GM21390 (cell line): ENCODE measurements around the gene OXSR1.

ENCODE experiments used
- ATAC-seq: cut with Tn5 transposase; IDR thresholded peaks from one replicate; pipeline ENCODE4 v1.9.1; 2021; ENCODE audit not compliant: unreplicated experiment

The OXSR1 gene

DNA sequence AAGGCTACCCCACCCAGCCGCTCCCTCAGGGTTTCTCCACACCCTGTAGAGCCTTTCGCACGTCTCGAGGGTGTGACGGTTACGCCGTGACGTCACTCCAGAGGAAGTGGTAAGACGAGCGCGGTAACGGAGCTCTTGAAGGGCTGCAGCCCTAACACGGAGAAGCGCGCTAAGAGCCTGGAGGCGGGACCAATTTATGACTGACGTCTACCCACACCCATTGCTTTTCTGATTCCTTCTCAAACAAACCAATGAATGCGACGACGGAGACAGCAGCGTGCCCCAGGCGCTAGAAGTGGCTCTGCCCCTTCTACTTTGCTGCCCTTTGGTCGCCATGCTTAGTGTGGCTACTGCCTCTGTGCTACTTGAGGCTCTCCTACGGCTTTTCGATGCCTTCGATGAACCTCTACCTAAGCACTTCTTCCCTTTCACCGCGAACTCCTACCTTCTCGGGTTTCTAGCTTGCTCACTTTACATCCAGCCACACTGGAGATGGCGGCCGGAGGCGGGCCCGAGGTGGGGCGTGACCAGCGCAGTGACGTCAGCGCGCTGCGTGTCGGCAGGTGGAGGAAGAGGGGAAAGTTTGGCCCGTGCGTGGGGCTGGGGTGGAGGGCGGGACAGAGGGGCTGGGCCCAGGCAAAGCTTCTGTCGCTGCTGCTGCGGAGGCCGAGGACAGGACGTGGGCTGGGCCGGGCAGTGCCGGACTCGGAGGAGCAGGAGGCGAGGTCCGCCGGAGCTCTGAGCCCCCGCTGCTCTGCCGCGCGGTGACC lies at the start of gene OXSR1:
Gene OXSR1 (plus strand): TSS at position 586 of the 770 bp plus-strand sequence. CDS start 340 bp downstream, outside the sequence.
- ATAC-seq: peak; percentile 88

DNA sequence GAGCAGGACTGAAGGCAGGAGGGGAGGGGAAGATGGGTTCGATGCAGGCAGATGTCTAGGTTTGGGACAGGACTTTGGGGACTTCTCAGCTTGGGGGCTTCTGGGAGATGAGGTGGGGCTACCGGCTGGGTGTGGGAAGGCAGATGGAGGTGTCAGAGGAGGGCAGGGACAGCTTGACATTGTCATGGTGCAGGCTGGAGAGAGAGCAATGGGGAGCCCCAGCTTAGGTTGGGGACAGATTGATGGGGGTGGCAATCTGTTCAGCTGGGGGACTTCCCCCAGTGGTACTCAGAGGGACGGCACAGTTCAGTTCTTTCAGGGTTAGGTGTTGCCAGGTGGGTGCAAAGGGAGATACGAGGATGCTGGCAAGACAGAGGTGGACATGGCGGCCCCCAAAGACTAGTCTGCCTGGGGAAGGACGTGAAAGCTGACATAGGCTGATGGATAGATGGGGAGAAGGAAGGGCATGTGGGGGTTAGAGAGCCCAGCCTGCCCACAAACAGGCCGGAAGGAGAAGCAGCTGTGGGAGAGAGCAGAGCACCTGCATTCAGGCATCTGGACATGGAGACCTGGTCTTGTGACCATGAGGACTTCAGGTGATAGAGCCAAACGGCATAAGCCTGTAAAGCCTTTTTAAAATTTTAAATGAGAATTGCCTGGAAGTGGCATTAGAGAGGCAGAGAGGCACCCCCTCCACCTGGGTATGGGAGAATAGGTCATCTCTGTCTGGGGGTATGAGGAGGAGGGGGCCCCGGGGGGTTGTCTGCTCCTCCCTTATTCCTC lies 49.5 kb upstream of the OXSR1 start:
- no peak for ATAC-seq

DNA sequence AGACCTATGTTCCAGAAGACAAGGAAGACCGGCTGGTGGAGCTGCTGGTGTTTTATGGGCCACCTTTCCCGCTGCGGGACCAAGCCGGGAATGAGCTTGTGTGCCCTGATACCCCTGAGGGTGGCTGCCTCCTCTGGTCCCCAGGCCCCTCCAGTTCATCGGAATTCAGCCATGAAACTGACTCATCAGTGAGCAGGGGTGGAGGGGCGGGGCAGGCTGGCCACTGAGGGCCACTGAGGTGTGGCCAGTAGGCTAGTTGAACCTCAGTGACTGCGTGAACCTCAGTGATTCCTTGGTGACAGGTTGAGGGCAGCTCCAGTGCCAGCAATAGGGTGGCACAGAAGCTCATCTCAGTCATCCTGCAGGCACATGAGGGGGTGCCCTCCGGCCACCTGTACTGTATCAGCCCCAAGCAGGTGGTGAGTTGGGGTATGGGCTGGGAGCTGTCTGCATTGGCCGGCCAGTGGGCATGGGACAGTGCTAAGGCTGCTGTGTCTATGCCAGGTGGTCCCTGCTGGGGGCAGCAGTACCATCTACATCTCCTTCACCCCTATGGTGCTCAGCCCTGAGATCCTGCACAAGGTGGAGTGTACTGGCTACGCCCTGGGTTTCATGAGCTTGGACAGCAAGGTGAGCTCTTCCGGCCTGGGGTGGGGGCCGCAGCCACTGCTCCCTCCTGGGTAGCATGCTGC lies 48.7 kb upstream of the OXSR1 start:
- ATAC-seq: no peak

DNA sequence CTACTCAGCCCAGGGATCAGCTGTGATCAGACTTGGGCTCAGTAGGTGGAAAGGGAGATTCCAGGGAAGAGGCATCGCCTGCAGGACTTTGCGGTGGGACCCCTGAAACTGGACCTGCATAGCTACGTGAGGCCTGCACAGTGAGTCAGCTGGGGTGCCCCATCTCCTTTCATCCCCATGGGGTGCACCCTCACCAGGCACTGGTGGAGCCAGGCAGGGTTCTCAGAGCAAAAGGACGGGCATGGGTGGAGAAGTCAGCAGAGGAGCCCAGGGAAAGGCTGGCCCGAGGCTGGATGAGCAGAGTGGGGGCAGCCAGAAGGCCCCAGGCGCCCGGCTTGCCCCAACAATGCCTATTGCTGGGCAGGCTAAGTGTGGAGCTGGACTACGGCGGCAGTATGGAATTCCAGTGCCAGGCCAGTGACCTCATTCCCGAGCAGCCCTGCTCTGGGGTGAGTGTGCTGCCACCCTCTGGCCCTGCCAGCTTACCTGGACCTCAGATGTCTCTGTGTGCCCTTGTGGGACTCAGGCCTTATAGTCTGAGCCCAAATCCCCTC lies 48.1 kb upstream of the OXSR1 start:
- no peak for ATAC-seq

DNA sequence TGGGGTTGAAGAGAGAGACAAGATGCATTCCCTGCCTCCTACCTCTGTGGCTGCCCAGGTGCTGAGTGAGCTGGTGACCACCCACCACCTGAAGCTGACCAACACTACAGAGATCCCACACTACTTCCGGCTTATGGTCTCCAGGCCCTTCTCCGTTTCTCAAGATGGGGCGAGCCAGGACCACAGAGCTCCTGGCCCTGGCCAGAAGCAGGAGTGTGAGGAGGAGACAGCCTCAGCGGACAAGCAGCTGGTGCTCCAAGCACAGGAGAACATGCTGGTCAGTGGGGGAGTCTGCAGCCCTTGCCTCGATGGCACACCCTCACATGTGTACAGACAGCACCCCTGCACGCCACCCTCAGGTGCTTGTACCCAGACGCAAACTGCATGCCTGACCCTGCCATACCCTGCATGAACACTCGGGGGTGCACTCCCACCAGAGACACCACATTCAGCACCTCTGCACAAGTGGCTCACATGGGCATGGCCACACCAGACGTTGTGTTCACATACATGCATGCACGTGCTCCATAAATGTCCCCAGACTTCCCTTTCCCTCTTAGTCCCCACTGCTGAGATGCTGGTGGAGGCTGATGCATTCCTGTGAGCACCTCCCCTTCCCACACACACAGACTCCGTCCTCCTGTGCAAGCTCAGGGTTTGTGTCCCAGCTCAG lies 47.5 kb upstream of the OXSR1 start:
- ATAC-seq: peak; percentile 83

DNA sequence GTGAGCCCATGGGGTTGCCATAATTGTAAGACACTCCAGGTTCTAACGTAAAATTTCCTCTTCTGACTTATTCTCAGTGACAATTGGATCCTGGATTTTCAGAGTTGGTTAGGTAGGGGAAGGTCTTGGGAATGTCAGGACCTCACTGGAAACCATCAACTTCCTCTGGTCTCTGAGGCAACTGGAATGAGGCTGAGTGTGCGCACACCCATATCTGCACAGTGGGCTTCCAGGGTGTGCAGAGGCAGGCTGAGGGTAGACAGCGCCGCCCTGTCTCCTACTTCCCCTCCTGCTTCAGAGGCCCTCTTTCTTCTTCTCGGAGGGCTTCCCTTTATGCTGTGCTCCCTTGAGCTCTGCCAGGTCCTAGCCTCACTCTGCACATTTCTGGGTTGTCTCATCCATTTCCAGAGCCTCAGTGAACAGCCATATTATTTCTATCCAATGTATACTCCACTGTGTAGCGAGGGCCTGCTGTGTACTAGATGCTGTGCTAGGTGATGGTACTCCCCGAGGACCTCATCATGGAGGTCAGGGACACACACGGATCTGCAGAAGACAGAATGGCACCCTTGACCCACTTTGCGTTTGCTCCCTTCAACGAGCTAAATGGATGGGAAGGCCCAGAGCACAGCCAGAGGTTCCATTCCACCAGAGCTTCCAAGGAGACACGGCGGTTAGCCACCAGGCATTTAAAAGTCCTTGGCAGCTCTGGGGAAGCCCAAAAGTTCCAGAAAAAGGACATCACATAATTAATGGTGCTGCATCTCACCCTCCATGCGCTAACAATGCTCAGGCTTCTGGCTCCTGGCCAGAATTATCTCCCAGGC lies 46.7 kb upstream of the OXSR1 start:
- no peak for ATAC-seq

DNA sequence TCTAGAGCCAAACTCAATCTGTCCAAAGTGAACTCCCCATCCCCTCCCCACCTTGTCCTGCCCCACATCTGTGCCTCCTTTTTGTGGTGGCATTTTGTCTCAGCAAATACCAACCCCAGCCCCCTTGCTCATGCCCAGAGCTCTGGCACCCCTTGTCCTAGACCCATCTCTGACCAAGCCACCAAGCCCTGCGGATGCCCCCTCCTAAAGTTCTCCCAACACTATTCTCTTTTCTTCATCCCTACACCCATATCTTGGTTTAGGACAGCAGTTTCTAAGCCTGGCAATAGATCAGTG lies 46.1 kb upstream of the OXSR1 start:
- ATAC-seq: no peak

DNA sequence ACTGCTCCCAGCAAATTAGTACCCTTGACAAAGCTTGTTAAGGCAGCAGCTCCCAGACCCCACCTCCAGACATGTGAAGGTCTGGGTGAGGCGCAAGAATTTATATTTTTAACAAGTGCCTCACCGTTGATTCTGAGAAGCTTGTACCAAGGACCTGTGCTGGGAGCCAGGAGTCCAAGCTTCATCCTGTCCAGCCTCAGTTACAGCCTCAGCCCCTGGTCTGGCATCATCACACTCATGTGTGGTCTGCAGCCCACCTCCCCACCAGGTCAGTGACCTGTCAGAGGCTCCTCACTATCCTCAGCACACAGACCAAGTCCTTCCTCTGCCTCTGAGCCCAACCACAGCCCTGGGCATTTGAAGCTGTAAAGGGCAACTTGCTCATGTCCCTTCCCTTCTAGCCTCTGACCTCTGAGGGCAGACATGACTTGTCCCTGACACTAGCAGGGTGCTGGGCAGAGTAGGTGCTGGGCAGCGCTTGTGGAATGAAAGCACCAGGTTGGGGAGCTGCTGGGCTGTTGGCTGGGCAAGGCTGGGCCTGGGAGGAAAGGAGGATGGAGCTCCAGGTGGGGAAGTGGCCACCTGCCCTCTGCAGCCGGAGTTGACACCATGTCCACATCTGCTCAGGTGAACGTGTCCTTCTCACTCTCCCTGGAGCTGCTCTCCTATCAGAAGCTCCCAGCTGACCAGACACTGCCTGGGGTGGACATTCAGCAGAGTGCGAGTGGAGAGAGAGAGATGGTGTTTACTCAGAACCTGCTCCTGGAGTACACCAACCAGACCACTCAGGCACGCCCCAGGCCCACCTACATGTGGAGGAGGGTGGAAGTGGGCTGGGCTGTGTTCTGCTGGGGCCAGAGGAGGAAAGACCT lies 45.3 kb upstream of the OXSR1 start:
- ATAC-seq: no peak

DNA sequence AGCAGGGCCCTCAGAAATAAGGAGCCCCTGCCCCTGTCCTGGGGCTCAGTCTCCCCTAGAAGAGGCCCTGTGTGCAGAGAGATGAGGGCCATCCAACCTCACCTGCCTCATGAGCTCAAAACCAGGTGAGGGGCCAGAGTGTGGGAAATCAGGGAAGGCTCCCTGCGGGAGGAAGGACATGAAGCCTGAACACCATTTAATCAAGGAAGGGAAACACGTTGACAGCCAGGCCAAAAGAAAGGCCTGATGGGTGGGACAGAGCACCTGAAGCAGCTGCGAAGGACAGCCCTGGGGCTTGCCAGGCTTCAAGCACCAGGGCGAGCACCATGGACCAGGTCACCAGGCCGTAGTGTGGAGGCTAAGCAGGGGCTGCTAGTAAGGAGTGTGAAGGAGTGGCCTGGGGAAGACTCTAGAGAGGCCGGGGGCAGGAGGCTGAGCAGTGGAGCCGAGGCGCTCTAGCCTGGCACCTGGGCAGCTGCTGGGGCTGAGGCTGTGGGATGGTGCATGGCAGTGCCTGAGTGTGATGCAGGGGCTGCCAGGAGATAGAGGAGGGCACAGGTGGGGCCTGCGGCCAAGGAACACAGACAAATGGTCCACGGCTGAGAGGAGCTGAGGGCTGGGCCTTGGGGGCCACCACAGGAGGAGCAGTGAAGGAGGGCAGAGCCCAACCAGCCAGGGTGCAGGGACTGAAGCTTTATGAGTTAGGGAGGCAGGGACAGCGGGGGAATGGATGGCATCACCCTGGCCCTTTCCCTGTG lies 44.5 kb upstream of the OXSR1 start:
- no peak for ATAC-seq

DNA sequence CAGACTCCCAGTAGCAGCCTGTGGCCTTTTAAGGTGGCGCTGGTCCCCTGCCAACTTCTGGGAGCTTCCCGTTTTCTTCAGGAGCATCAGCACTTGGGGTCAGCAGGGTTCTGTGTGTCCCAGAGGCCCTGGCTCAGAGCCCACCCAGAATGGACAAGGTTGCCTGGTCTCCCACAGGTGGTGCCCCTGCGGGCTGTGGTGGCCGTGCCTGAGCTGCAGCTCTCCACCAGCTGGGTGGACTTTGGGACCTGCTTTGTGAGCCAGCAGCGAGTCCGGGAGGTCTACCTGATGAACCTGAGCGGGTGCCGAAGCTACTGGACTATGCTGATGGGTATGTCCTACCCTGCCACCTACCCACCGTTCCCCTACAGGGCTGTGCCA lies 43.9 kb upstream of the OXSR1 start:
- ATAC-seq: no peak

DNA sequence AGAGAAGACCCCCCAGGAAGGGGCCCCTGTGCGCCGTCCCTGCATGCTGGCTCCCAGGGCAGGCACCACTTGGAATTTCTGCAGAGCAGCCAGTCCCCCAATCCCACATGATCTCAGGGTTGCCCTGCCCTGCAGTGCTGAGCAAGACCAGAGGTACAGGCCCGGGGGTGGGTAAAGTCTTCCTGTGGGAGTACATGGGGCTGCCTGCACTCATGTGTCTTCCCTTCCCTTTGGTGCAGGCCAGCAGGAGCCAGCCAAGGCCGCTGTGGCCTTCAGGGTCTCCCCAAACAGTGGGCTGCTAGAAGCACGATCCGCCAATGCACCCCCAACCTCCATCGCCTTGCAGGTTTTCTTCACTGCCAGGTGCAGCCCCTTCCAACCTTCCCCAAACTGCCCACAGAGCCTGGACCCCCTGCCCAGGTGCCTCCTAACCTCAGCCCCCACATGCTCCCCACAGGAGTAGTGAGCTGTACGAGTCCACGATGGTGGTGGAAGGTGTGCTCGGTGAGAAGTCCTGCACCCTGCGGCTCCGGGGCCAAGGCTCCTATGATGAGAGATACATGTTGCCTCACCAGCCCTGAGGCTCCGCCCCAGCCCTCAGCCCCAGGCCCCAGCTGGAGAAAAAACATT lies 43.4 kb upstream of the OXSR1 start:
- no peak for ATAC-seq

DNA sequence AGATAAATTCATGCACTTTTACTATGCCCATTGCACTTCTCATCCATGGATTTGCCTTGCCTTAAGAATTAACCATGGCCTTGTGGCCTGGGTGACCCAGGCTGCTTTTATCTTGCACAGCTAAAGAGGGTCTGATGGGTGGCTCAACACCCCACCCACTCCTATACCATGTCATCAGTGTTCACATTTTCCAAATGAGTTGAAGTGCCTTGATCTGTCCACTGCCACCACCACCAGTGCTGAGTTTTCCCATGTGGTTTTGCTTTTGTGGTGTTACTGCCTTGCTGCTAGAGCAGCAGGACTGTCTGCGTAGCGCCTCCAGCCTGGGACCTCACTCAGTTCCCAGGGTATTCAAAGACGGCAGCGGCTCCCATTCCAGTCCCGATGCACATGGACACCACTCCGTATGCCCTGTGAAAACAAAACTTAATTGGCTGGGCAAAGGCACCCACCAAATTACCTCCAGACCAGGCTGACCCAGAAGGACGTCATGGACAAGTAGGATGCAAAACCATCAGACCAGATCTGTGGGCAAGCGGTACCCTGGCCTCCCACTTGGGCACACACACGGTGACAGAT lies 42.5 kb upstream of the OXSR1 start:
- no peak for ATAC-seq

DNA sequence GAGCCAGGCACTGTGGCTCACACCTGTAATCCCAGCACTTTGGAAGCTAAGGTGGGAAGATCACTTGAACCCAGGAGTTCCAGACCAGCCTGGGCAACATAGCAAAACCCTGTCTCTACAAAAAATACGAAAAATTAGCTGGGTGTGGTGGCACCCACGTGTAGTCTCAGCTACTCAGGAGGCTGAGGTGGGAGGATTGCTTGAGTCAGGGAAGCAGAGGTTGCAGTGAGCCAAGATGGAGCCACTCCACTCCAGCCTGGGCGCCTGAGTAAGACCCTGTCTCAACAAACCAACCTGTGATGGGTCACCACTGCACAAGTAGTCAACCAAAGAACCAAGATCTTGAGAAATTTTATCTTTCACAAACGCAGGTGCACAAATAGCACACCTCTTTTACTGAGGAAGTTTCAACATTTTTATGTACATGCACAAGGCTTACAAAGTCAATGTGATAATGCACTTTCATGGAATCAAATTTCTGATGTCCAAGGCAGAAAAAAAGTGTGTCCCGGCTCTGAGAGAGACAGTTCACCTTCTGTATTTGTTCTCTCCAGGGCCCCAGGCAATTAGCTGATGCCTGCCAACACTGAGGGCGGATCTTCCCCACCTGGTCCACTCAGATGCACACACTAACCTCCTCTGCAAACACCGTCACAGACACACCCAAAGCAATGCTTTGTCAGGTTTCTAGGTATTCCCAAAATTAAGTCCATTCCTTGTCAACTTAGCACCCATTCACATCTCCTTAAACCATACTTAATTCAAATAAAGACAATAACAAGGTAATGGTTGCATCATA lies 40.8 kb upstream of the OXSR1 start:
- ATAC-seq: no peak

DNA sequence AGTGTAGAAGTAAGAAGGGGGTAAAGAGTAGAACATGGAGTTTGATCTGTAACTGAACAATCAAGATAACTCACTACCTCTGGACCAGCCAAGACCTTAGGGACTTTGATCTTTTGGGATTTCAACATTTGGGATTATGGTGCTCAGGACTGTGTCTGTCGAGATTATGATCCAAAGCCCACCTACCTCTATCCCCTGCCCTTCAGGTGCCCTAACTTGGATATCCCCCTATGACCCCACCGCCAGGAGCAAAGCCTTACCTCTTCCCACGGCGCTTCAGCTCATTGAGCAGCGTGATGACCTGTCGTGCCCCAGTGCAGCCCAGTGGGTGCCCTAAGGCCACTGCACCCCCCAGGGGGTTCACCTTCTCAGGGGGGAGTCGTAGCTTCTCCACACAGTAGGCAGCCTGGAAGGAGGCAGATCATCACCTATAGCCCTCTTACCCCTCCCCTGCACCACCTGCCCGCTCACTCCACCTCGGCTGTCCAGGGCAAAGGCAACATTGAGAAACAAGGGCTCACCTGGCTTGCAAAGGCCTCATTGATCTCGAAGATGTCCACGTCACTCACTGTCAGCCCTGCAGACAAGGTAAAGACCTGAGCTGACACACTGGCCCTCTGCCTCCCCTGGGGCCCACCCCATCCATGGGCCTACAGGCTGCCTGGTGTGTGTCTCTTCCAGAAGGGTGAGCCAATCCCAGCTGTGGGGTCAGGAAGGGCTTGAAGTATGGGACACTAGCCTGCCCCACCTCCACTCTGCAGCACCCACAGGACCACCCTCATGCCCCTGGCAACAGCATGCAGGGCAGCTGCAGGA lies 39.8 kb upstream of the OXSR1 start:
- no peak for ATAC-seq

DNA sequence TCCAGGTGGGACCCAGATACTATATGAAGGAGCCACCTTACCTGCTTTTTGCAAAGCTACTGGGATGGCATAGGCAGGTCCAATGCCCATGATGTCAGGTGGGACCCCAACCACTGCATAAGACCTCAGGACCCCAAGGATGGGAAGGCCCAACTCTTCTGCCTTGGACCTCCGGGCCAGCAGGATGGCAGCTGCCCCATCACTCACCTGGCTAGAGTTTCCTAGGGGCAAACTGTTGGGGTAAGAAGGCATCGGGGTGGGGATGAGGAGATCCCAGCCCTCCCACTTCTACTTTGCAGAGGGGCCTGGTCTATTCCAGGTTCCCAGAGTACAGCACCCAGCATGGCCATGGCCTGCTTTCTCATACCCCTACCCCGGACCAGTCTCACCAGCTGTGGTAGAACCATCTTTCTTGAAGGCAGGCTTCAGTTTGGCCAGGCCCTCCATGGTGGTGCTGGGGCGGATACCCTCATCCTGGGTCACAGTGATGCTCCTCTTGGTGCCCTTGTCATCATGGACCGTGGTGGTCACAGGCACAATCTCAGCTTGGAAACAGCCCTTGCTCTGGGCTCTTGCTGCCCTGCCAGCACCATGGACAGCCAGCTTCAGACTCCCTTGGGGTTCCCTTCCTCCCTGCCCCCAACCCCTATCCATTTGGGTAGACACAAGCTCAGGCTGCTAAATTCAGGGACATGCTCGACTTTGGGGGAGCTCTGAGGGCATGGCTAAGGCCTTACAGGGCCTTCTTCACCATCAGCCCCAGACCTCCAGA lies 39.0 kb upstream of the OXSR1 start:
- no peak for ATAC-seq
